HG03064 (cell line): Measurements from ENCODE around the gene SNX18.

Experiments used
- ATAC-seq: cut with Tn5 transposase; IDR thresholded peaks from one replicate; pipeline ENCODE4 v1.9.1; 2021; ENCODE audit warnings: low read depth; ENCODE audit not compliant: unreplicated experiment

The SNX18 gene

DNA sequence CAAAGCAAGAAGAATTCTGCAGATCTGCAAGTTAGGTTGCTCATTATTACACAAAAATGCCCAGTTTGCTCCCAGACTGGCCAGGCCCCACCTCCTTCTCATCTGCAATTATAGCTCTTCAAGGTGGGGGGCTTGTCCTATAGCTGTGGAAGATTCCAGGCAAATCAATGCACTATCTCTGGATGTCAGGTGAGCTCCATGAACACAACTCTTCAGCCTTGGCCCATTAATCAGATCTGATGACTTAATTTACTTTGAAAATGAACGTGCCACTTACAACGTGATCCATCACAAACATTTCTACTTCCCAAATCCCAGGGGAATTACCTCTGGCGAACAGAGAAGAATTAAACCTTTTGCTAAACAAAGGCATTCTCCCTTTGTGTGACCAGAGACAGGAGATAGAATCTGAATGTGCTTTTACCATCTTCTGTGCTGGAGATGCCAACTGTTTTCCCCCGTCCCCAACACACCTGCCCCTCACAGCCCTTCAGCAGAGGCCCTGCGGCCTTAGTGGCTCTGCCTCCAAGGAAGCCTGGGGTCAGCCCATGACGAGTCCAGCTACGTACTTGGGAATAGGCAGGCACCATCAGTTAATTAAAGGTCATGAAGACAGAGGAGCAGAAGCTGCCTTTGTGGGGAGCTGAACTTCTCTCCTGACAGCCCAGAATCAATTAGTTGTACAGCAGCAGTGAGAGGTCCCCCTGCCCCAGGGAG lies 60.5 kb downstream of the SNX18 start:
- no peak for ATAC-seq

- no peak for ATAC-seq
Measured at GRCh38 chr5:54579591-54580295, 62.2 kb downstream of the SNX18 start.

- ATAC-seq: no peak
Measured at GRCh38 chr5:54580997-54581811, 63.6 kb downstream of the SNX18 start.

GRCh38 chr5:54581831-54582548 lies 64.4 kb downstream of the SNX18 start:
- no peak for ATAC-seq

DNA sequence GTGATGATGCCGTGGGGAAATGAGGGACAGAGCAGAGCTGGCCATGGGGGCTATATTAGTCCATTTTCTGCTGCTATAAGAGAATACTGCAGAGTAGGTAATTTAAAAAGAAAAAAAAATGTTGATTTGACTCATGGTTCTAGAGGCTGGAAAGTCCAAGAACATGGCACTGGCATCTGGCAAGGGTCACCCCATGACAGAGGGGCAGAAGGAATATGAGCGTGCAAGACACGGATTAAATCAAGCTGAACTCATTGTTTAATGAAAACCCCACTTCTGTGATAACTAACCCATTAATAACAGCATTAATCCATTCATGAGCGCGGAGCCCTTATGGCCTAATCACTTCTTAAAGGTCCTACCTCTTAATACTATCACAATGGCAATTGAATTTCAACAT lies 68.8 kb downstream of the SNX18 start:
- ATAC-seq: no peak

DNA sequence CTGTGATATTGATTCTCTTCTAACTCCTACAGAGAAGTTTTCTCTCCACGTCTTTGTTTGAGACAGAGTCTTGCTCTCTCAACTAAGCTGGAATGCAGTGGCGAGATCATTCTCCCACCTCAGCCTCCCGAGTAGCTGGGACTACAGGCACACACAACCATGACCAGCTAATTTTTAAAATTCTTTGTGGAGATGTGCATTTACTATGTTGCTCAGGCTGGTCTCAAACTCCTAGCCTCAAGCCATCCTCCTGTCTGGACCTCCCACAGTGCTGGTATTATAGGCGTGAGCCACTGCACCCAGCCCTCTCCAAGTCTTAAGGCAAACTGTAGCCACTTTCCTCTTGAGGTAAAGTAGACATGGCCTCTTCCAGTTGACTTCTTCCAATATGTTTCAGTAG lies 72.2 kb downstream of the SNX18 start:
- ATAC-seq: no peak

DNA sequence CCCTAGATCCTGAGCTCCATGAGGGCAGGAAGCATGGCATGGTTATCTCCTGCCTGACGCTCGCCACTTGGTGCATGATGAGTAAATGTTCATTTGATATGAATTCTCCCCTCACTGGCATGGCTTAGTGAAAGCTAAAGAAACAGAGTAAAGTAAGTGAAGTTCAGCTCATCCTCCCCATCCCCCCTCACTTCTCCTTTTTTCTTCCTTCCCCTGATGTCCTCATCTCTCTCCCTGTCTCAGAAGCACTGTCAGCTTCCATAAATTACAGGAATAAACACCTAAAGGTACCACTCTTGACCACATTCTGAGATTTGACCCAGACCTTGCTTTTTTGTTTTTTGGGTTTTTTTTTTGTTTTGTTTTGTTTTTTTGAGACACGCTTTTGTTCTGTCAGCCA lies 73.3 kb downstream of the SNX18 start:
- no peak for ATAC-seq

- no peak for ATAC-seq
Measured at GRCh38 chr5:54593779-54594178, 76.2 kb downstream of the SNX18 start.

DNA sequence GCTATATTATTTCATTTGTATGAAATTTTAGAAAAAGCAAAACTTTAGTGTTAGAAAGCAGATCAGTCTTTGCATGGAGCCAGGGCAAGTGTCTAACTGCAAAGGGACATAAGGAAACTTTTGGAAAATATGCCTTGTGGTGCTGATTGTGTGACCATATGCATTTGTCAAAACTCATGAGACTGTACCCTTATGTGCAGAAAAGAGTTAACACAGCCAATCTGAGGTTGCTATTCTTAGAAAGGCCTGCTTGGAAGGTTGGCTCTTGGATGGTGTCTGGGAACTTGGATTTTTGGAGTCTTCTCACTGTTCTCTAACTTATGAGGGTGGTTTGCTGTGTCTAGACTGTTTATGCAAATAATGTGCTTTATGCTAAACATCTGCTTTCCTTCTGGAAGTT lies 76.6 kb downstream of the SNX18 start:
- ATAC-seq: no peak

DNA sequence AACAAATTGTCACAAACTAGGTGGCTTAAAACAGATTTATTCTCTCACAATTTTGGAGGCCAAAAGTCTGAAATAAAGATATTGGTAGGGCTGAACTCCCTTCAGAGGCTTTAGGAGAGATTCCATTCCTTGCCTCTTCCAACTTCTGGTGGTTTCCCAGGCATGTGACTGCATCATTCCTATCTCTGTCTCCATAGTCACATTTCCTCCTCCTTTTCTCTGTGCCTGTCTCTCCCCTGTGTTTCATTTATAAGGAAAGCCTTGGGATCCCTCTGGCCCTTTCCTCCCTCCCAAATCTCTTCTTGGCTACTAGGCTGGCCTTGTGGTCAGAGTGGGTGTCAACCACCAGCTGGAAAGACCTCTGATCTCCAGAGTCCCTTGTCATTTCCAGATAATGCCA lies 78.2 kb downstream of the SNX18 start:
- ATAC-seq: no peak
